Erythroblast (primary cell): Measurements from ENCODE around the gene IPO11.
"Not testable (repeated sequence)": the region's sequence is repeated elsewhere in the genome, so short reads cannot be mapped to it uniquely, and the experiment has no call there.

Source experiments
- DNase-seq, 2 experiments: peaks; one replicate each; lab custom pipeline; 2025; lab: John Stamatoyannopoulos, UW
- GATA1 ChIP-seq: IDR thresholded peaks from 2 replicates; pipeline ENCODE4 v1.6.1; 2011; ENCODE audit warnings: low read depth, mild to moderate bottlenecking, control low read depth, low read length, moderate library complexity
- POLR2A ChIP-seq: IDR thresholded peaks from 2 replicates; pipeline ENCODE4 v1.6.1; 2011; ENCODE audit warnings: mild to moderate bottlenecking, low read length

The IPO11 gene

GRCh38 chr5:62509806-62510205 is 97.2 kb downstream of the IPO11 start:
- TF ChIP-seq GATA1, result no peak
- no peak for TF ChIP-seq POLR2A
- peak in 1 of 2 experiments; percentile 9 for DNase-seq

GRCh38 chr5:62513085-62513484 is 100.5 kb downstream of the IPO11 start:
- not testable (repeated sequence) for DNase-seq

- TF ChIP-seq POLR2A (no peak), GATA1 (no peak)
- DNase-seq, result no peak
Observed at GRCh38 chr5:62514510-62515119, 102.1 kb downstream of the IPO11 start.

DNA sequence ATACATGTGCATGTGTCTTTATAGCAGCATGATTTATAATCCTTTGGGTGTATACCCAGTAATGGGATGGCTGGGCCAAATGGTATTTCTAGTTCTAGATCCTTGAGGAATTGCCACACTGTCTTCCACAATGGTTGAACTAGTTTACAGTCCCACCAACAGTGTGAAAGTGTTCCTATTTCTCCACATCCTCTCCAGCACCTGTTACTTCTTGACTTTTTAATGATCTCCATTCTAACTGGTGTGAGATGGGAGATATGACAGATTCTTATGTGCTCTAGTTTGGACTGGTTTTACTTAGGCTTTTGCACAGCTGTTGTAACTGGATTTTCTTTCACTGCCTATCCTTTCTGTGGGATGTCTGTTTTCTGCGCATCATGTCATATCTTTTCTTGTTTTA is 108.2 kb downstream of the IPO11 start:
- DNase-seq, result not testable (repeated sequence)

DNA sequence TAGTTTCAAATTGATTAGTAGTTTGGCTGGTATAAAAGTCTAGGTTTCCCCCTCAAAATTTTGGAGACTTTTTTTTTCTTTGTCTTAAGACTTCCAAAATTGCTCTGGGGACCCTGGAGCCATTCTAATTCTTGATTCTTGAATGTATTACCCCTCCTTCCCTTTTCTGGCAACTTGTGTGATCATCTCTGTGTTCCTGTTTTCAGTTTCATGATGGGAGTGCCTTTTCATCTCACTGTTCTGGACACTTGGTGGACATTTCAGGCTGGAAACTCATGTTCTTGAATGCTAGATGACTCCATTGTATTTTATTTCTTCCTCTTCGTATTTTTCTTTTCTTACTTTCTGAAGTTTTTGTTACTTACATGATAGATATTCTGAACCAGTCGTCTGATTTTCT is 108.8 kb downstream of the IPO11 start:
- no peak for DNase-seq

DNA sequence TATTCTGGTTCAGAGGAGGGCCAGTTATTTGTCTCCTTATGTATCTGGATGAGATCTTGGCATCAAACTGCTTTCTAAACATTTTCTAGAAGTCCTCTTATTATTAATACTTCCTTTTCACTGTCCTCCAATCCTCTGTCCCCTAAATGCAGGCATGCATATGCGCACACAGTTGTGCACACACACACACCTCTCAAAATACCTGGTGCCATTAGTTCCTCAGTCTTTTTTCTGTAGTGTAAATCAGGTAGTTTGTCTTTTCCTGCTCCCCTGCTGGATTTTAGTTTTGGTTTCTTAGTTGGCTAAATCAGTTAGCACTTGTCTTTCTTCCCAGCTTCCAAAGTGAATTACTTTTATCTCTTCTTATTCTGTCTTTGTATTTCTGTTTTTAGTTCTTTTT is 110.2 kb downstream of the IPO11 start:
- DNase-seq, result no peak
- TF ChIP-seq GATA1 (no peak), POLR2A (no peak)

More for the DNA sequence above, 108.8 kb downstream of the IPO11 start:
- TF ChIP-seq GATA1 (no peak), POLR2A (no peak)

- no peak for DNase-seq
- TF ChIP-seq POLR2A, result no peak
- no peak for TF ChIP-seq GATA1
Observed at GRCh38 chr5:62533597-62533996, 121.0 kb downstream of the IPO11 start.

DNA sequence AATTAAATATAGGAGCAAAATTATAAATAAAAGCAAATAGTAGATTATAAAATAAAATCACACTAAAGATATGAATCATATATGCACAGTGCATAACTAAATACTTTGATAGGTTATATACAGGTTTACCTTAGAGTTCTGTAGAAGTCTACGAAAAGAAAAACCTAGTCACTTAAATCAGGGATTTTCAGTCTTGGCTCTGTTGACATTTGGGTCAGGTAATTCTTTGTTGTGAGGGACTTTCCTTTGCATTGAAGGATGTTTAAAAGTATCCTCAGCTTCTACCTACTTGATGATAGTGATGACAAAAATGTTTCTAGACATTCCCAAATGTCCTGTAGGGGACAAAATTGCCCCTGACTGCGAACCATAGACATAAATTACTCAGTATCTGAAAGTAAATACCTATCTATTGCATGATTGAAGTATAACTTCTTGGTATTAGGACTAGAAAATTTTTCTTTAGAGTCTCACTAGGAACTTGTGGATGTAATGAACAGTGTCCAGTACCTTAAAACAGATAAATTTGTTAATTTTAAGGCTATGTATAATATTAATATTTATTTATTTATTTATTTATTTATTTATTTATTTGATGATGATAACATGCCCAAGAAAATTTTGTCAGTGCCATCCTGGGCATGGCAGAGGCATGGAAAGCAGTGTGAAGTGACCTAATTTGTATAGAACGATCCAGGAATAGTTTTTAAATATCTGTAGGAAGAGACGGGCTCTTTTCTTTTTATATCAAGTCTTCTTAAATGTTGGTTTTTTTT is 122.1 kb downstream of the IPO11 start:
- no peak for DNase-seq
- no peak for TF ChIP-seq POLR2A

- DNase-seq, result no peak
Observed at GRCh38 chr5:62536232-62536631, 123.7 kb downstream of the IPO11 start.

DNA sequence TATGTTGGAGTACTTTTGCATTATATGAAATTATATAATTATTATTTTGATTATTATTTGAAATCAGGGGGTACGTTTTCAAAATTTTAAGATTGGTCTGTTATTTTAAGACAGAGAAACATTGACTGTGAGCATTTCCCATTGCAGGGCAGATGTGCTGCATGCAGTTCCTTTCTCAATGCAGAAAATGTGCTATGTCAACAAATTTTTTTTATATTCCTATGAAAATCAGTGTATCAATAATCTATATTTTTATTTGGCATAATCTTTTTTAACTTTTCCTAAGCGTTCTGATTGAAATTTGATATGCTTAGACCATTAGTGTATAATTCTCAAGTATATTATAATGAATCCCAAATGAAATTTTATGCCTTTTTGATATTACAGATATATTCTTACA is 124.2 kb downstream of the IPO11 start:
- TF ChIP-seq POLR2A (no peak), GATA1 (no peak)
- DNase-seq, result no peak

More at GRCh38 chr5:62536232-62536631, 123.7 kb downstream of the IPO11 start:
- TF ChIP-seq POLR2A, result no peak
- no peak for TF ChIP-seq GATA1

GRCh38 chr5:62538017-62538942 is 125.7 kb downstream of the IPO11 start:
- TF ChIP-seq POLR2A, result no peak
- TF ChIP-seq GATA1, result no peak
- peak; percentile 87 to 92 for DNase-seq

GRCh38 chr5:62542720-62543119 is 130.2 kb downstream of the IPO11 start:
- no peak for DNase-seq
- TF ChIP-seq GATA1, result no peak
- no peak for TF ChIP-seq POLR2A

GRCh38 chr5:62547945-62548630 is 135.5 kb downstream of the IPO11 start:
- TF ChIP-seq POLR2A (no peak), GATA1 (no peak)
- no peak for DNase-seq
